Osteocyte (in vitro differentiated cells): ENCODE results near the gene PADI2. TPM values are rescaled to one million over a fixed set of nuclear protein-coding genes. Genes with fewer than 3 reads are reported as not detected.
A peak's percentile ranks its signal among the peaks of the same experiment; 100 is the strongest.

Experiments
- DNase-seq: peaks from one replicate; pipeline ENCODE4 v3.0.0; 2021; ENCODE audit warnings: mixed read lengths; ENCODE audit not compliant: unreplicated experiment; ENCODE audit errors: extremely low spot score
- H3K27ac Mint-ChIP-seq: one replicate; pipeline ENCODE4 v1.8.0; 2021; ENCODE audit warnings: mild to moderate bottlenecking, mixed read lengths; ENCODE audit not compliant: unreplicated experiment
- H3K27me3 Mint-ChIP-seq: one replicate; pipeline ENCODE4 v1.8.0; 2021; ENCODE audit warnings: mixed read lengths; ENCODE audit not compliant: unreplicated experiment
- H3K36me3 Mint-ChIP-seq: one replicate; pipeline ENCODE4 v1.8.0; 2021; ENCODE audit warnings: mixed read lengths; ENCODE audit not compliant: unreplicated experiment
- H3K4me1 Mint-ChIP-seq: one replicate; pipeline ENCODE4 v1.8.0; 2021; ENCODE audit warnings: mixed read lengths; ENCODE audit not compliant: unreplicated experiment
- H3K4me3 Mint-ChIP-seq: one replicate; pipeline ENCODE4 v1.8.0; 2021; ENCODE audit warnings: mild to moderate bottlenecking, moderate library complexity, mixed read lengths; ENCODE audit not compliant: unreplicated experiment
- H3K9me3 Mint-ChIP-seq: one replicate; pipeline ENCODE4 v1.8.0; 2021; ENCODE audit warnings: mixed read lengths; ENCODE audit not compliant: unreplicated experiment
- CTCF ChIP-seq: fragments of 200-600 bp; sonication (generic); IDR thresholded peaks from 2 replicates; pipeline ENCODE4 v1.5.0; 2021; ENCODE audit warnings: antibody characterized with exemption, mild to moderate bottlenecking, moderate library complexity
- total RNA-seq: library from RNA; stranded (reverse); gene quantifications from 2 replicates; pipeline ENCODE4 v1.2.1, GENCODE V29; 2021

PADI2 gene
- total RNA-seq, 1 donor from 2014 or later = 111 TPM

- TF ChIP-seq CTCF = no peak
- Mint-ChIP-seq H3K27me3 (no peaks in the 10 kb centered on the region), H3K4me3 (no peak overlapping the region), H3K27ac (no peak overlapping the region), H3K4me1 (peaks cover 4% of the 10 kb centered on the region), H3K9me3 (peaks cover 5% of the 10 kb centered on the region), H3K36me3 (no peaks in the 10 kb centered on the region)
- no peak for DNase-seq
Measured at GRCh38 chr1:17148950-17149608, 29.8 kb upstream of the PADI2 start.

- H3K4me1 Mint-ChIP-seq = peaks cover 4% of the 10 kb centered on the region
- H3K27ac Mint-ChIP-seq = no peak overlapping the region
- H3K36me3 Mint-ChIP-seq = peaks cover 2% of the 10 kb centered on the region
- no peak for TF ChIP-seq CTCF
- no peak for DNase-seq
- H3K27me3 Mint-ChIP-seq = no peaks in the 10 kb centered on the region
- no peaks in the 10 kb centered on the region for H3K9me3 Mint-ChIP-seq
- H3K4me3 Mint-ChIP-seq = no peak overlapping the region
Measured at GRCh38 chr1:17145648-17146047, 26.4 kb upstream of the PADI2 start.

GRCh38 chr1:17143760-17144159 lies 24.5 kb upstream of the PADI2 start:
- TF ChIP-seq CTCF = no peak
- Mint-ChIP-seq H3K27ac (no peak overlapping the region), H3K4me1 (peaks cover 7% of the 10 kb centered on the region), H3K4me3 (no peak overlapping the region), H3K27me3 (no peaks in the 10 kb centered on the region), H3K9me3 (no peaks in the 10 kb centered on the region), H3K36me3 (peaks cover 2% of the 10 kb centered on the region)
- no peak for DNase-seq

GRCh38 chr1:17141441-17142197 lies 22.4 kb upstream of the PADI2 start:
- H3K9me3 Mint-ChIP-seq = no peaks in the 10 kb centered on the region
- no peaks in the 10 kb centered on the region for H3K27me3 Mint-ChIP-seq
- H3K36me3 Mint-ChIP-seq = peaks cover 2% of the 10 kb centered on the region
- no peak for DNase-seq
- H3K4me1 Mint-ChIP-seq = peaks cover 19% of the 10 kb centered on the region
- H3K4me3 Mint-ChIP-seq = no peak overlapping the region
- no peak for TF ChIP-seq CTCF
- H3K27ac Mint-ChIP-seq = no peak overlapping the region

- TF ChIP-seq CTCF = no peak
- Mint-ChIP-seq H3K27me3 (no peaks in the 10 kb centered on the region), H3K27ac (peak overlapping the region; percentile 31), H3K9me3 (no peaks in the 10 kb centered on the region), H3K36me3 (peaks cover 2% of the 10 kb centered on the region), H3K4me3 (no peak overlapping the region), H3K4me1 (peaks cover 22% of the 10 kb centered on the region)
- DNase-seq = no peak
Measured at GRCh38 chr1:17140279-17140678, 21.0 kb upstream of the PADI2 start.
